Measurements from ENCODE around the gene FXYD5. TPM values are rescaled to one million over a fixed set of nuclear protein-coding genes. Genes with fewer than 3 reads are reported as not detected.
A peak's percentile ranks its signal among the peaks of the same experiment; 100 is the strongest.

Gene FXYD5
- total and polyA plus RNA-seq, 10 of the 15 experiments (the other 5 are each of a cell fraction or from before 2014, with no cell fraction given) = 30.0 to 159 (median 93.9) TPM

DNA sequence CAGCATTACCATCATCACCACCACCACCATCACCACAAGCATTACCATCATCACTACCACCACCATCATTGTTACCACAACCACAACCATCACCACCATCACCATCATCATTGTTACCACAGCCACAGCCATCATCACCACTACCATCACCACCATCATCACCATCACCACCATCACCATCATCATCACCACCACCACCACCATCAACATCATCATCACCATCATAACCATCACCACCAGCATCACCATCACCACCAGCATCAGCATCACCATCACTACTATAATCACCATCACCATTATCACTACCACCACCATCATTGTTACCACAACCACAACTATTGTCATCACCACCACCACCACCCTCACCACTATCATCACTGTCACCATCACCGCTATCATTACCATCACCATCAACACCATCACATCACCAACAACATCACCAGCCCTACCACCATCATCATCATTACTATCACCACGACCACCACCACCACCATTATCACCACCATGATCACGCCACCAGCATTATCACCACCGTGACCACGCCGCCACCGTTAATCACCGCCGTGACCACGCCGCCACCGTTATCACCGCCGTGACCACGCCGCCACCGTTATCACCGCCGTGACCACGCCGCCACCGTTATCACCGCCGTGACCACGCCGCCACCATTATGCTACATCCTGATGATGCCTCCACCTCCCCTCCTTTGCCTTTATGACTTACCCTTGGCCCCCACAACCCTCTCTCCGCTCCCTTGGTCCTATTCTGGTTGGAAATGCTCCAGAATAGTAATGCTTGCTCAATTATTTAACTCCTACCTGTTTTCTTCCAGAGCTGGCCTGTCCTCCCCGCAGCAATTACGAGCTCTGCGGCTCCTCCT, 48.9 kb upstream of the FXYD5 start:
- Histone ChIP-seq H3K27ac (ENCODE audit: control insufficient read depth, insufficient read depth) (no peak overlapping the region), H3K4me3 (no peak overlapping the region), H3K9me3 (replicated peaks; ENCODE audit: control insufficient read depth, insufficient read depth, low read length) (no peaks in the 10 kb centered on the region; the same call in 2 of the 3 replicates), H3K79me2 (ENCODE audit: control insufficient read depth, insufficient read depth, low read length) (no peaks in the 10 kb centered on the region), H2AFZ (ENCODE audit: control insufficient read depth, low read depth, low read length) (no peak overlapping the region), H3K36me3 (ENCODE audit: control insufficient read depth in 2 of 2, insufficient read depth in 2 of 2, low read length in 1 of 2) (no peaks in the 10 kb centered on the region), H4K20me1 (ENCODE audit: control insufficient read depth, insufficient read depth) (no peaks in the 10 kb centered on the region), H3K27me3 (replicated peaks in 1 of 2; ENCODE audit: control insufficient read depth in 2 of 2, insufficient read depth in 2 of 2, low read length in 1 of 2) (peaks cover 0 to 2% of the 10 kb centered on the region in 2 experiments; a peak in 1 of 4 replicates), H3K4me2 (ENCODE audit: control insufficient read depth, insufficient read depth) (no peak overlapping the region), H3K9ac (ENCODE audit: control insufficient read depth, insufficient read depth, low read length) (no peak overlapping the region), H3K4me1 (ENCODE audit: control insufficient read depth, insufficient read depth, low read length) (no peaks in the 10 kb centered on the region)
- SMC1A ChIA-PET (ENCODE audit: uncharacterized antibody, unreplicated experiment) = interaction anchor here (1.2 kb wide), 1 partner anchor 30 kb away, joined by 3 read pairs; no protein-coding TSS in a partner anchor
- POLR2A ChIA-PET = no interaction called here
- WGBS (ENCODE audit: insufficient coverage, insufficient replicate concordance, low lambda C conversion rate, missing lambda C conversion rate) = 84% methylated on average over 30 of the region's 30 CpGs
- TF ChIP-seq HDAC6 (IDR thresholded peaks at IDR 0.05; ENCODE audit: unreplicated experiment) (no peak), TAF1 (IDR thresholded peaks at IDR 0.05; ENCODE audit: borderline replicate concordance, low read depth, low read length) (no peak), CEBPB (IDR thresholded peaks at IDR 0.05; ENCODE audit: borderline replicate concordance in 1 of 2, low read depth in 2 of 2, low read length in 2 of 2) (no peak), WRNIP1 (IDR thresholded peaks at IDR 0.05; ENCODE audit: borderline replicate concordance, low read depth, low read length) (no peak), ZNF384 (IDR thresholded peaks at IDR 0.05; ENCODE audit: borderline replicate concordance, low read depth, low read length) (no peak), SMC3 (IDR thresholded peaks at IDR 0.05; ENCODE audit: borderline replicate concordance, low read length) (no peak), RBBP5 (conservative IDR thresholded peaks at IDR 0.05) (no peak), CHD1 (IDR thresholded peaks at IDR 0.05; ENCODE audit: low read depth, low read length) (no peak), ATF7 (IDR thresholded peaks at IDR 0.05; ENCODE audit: low read depth) (no peak), TARDBP (IDR thresholded peaks at IDR 0.05; ENCODE audit: borderline replicate concordance) (no peak)
- RAD21 ChIA-PET (ENCODE audit: unreplicated experiment) = no interaction called here
- FAIRE-seq (peak; percentile 27), DNase-seq (ENCODE audit: low read depth, low spot score) (no peak), ATAC-seq (no peak)
- CTCF ChIA-PET = no interaction called here
- intact Hi-C loops (cut with micrococcal nuclease; ENCODE audit: unreplicated experiment) = no loop called here
- BruUV-seq (replicated peaks) = no TSS peak
- in situ Hi-C loops (cut with MboI) = no loop called here

Measured in GM12878 (cell line).